AG09309 (cell line): ENCODE measurements around the gene PKP2.

Source experiments
- DNase-seq: peaks from one replicate; pipeline ENCODE4 v3.0.0-alpha.2; 2010; ENCODE audit warnings: low read depth
- H3K4me3 ChIP-seq: 2 replicates; pipeline ENCODE4 v1.5.1; 2011; ENCODE audit warnings: mild to moderate bottlenecking, low read depth, low read length, moderate library complexity; ENCODE audit not compliant: control insufficient read depth
- CTCF ChIP-seq: IDR thresholded peaks from 2 replicates; pipeline ENCODE4 v1.5.1; 2011; ENCODE audit warnings: mild to moderate bottlenecking, low read depth, low read length, inconsistent platforms; ENCODE audit not compliant: insufficient read depth, control insufficient read depth; ENCODE audit errors: missing control alignments

PKP2 gene

GRCh38 chr12:32854097-32854496 lies 42.5 kb downstream of the PKP2 start:
- no peak overlapping the region for H3K4me3 ChIP-seq
- TF ChIP-seq CTCF: no peak
- no peak for DNase-seq

GRCh38 chr12:32847287-32847686 lies 49.3 kb downstream of the PKP2 start:
- no peak overlapping the region for H3K4me3 ChIP-seq
- TF ChIP-seq CTCF: no peak

GRCh38 chr12:32846053-32846452 lies 50.5 kb downstream of the PKP2 start:
- DNase-seq: no peak
- no peak overlapping the region for H3K4me3 ChIP-seq
- no peak for TF ChIP-seq CTCF

More at GRCh38 chr12:32847287-32847686, 49.3 kb downstream of the PKP2 start:
- DNase-seq: no peak

GRCh38 chr12:32843528-32844095 lies 53.0 kb downstream of the PKP2 start:
- H3K4me3 ChIP-seq: no peak overlapping the region
- TF ChIP-seq CTCF: no peak
- no peak for DNase-seq

- no peak overlapping the region for H3K4me3 ChIP-seq
- no peak for DNase-seq
- TF ChIP-seq CTCF: no peak
Measured at GRCh38 chr12:32841061-32841460, 55.5 kb downstream of the PKP2 start.

- no peak for TF ChIP-seq CTCF
Measured at GRCh38 chr12:32839828-32840227, 56.7 kb downstream of the PKP2 start.

GRCh38 chr12:32837974-32838373 lies 58.6 kb downstream of the PKP2 start:
- no peak for TF ChIP-seq CTCF
- H3K4me3 ChIP-seq: no peak overlapping the region
- no peak for DNase-seq

More at GRCh38 chr12:32839828-32840227, 56.7 kb downstream of the PKP2 start:
- H3K4me3 ChIP-seq: no peak overlapping the region
- no peak for DNase-seq
